ENCODE data around the gene MRPL54. TPM values are rescaled to one million over a fixed set of nuclear protein-coding genes. Genes with fewer than 3 reads are reported as not detected.
"Not testable (repeated sequence)": the region's sequence is repeated elsewhere in the genome, so short reads cannot be mapped to it uniquely, and the experiment has no call there.

MRPL54 gene
- total and polyA plus RNA-seq, 5 donors: 62.9 to 129 (median 73.7) TPM

GRCh38 chr19:3813473-3814392 lies 51.3 kb downstream of the MRPL54 start:
- peaks cover 4% of the 10 kb centered on the region for H3K4me1 ChIP-seq (ENCODE audit: control insufficient read depth, insufficient read depth, low read length)
- H3K9me3 ChIP-seq (ENCODE audit: control insufficient read depth, low read length): no peaks in the 10 kb centered on the region
- H3K4me3 ChIP-seq (ENCODE audit: low read length): no peak overlapping the region
- ATAC-seq: no peak
- H3K27ac ChIP-seq (ENCODE audit: low read length): no peak overlapping the region
- no peaks in the 10 kb centered on the region for H3K27me3 ChIP-seq (ENCODE audit: control insufficient read depth, insufficient read depth)
- WGBS: 58% methylated on average over 22 of the region's 22 CpGs
- intact Hi-C loops (cut with DNase I): no loop called here
- peak in 1 of 3 donors; percentile 35 for DNase-seq

DNA sequence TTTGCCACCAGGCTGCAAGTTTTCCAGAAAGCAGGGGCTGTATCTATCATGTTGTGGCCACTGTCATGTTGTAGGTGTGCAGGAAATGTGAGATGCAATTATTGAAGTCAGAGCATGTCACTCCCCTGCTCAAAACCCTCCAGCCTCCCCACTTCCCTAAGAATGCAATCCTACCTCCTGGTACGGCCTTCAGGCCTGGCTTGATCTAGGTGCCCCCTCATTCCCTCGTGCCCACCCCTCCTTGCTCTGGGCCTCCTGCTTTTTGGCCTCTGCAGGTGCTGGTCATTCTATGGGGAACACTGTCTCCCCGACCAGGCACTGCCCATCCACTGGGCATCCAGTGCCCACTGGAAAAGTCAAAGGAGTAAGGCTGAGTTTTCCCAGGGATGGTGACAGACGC lies 52.2 kb downstream of the MRPL54 start:
- ATAC-seq (no peak), DNase-seq (no peak)
- H3K4me1 ChIP-seq (ENCODE audit: control insufficient read depth, insufficient read depth, low read length): peaks cover 4% of the 10 kb centered on the region
- H3K27ac ChIP-seq (ENCODE audit: low read length): no peak overlapping the region
- H3K27me3 ChIP-seq (ENCODE audit: control insufficient read depth, insufficient read depth): no peaks in the 10 kb centered on the region
- H3K4me3 ChIP-seq (ENCODE audit: low read length): no peak overlapping the region
- WGBS: 94% methylated on average over 4 of the region's 4 CpGs
- no peaks in the 10 kb centered on the region for H3K9me3 ChIP-seq (ENCODE audit: control insufficient read depth, low read length)
- intact Hi-C loops (cut with DNase I): no loop called here

DNA sequence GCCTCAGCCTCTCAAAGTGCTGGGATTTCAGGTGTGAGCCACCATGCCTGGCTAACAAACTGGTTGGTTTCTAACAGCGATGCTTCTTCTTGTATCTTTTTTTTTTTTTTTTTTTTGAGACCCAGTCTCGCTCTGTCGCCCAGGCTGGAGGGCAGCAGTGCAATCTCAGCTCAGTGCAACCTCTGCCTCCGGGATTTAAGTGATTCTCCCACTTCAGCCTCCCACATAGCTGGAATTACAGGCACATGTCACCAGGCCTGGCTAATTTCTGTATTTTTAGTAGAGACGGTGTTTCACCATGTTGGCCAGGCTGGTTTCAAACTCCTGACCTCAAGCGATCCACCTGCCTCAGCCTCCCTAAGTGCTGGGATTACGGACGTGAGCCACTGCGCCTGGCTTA lies 53.7 kb downstream of the MRPL54 start:
- H3K4me3 ChIP-seq (ENCODE audit: low read length); DNase-seq; intact Hi-C loops (cut with DNase I); H3K27me3 ChIP-seq (ENCODE audit: control insufficient read depth, insufficient read depth); H3K4me1 ChIP-seq (ENCODE audit: control insufficient read depth, insufficient read depth, low read length); ATAC-seq; H3K27ac ChIP-seq (ENCODE audit: low read length); H3K9me3 ChIP-seq (ENCODE audit: control insufficient read depth, low read length): not testable (repeated sequence)
- WGBS: 91% methylated on average over 9 of the region's 9 CpGs

DNA sequence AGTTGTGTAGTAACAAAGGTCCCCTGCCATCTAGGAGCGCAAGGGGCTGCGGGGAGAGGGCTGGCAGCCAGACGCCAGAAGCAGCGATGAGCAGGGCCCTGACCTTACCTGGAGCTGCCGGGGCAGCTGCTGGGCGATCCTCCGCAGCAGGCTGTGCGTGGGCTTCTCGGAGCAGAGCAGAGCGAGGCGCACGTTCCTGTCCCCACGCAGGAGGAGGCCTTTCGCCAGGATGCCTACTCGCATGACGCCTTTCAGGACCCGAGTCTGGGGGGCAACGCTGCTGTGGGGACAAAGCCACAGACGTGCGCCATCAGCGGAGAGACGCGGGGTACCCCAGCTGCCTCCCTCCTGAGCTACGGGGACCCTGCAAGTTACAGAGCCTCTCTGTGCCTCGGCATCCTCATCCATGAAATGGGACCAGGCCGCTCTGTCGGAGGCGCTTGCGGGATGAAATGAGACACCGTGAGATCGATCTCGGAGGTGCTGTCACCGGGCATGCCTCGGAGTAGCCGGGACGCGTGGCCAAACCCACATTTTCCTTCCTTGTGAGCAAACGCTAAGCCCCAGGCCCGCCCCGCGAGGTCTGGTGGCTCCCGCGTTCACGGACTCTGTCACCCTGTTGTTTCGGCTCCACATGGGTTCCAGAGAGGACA lies 54.2 kb downstream of the MRPL54 start:
- intact Hi-C loops (cut with DNase I): no loop called here
- H3K4me3 ChIP-seq (ENCODE audit: low read length): no peak overlapping the region
- H3K27me3 ChIP-seq (ENCODE audit: control insufficient read depth, insufficient read depth): no peaks in the 10 kb centered on the region
- peaks cover 4% of the 10 kb centered on the region for H3K4me1 ChIP-seq (ENCODE audit: control insufficient read depth, insufficient read depth, low read length)
- WGBS: 92% methylated on average over 45 of the region's 45 CpGs
- H3K27ac ChIP-seq (ENCODE audit: low read length): no peak overlapping the region
- no peaks in the 10 kb centered on the region for H3K9me3 ChIP-seq (ENCODE audit: control insufficient read depth, low read length)
- DNase-seq (no peak), ATAC-seq (no peak)

Other genes starting within 250 kb of the MRPL54 start
- 1 to 10 TPM in 1 of 4 donors, under 1 TPM in 1, not detected in 2; 0.97 to 1.2 TPM for gene TEKTIP1, start 223.5 kb upstream of the MRPL54 start, total RNA-seq
- 0.20 TPM for gene TEKTIP1, start 223.5 kb upstream of the MRPL54 start, polyA plus RNA-seq
- 10 to 100 TPM; 20.6 to 31.7 (median 29.6) TPM for gene MFSD12, start 205.1 kb upstream of the MRPL54 start, total RNA-seq
- 21.3 TPM for gene MFSD12, start 205.1 kb upstream of the MRPL54 start, polyA plus RNA-seq
- gene HMG20B, start 189.7 kb upstream of the MRPL54 start, total RNA-seq: 10 to 100 TPM; 35.7 to 46.0 (median 36.2) TPM
- 50.5 TPM for gene HMG20B, start 189.7 kb upstream of the MRPL54 start, polyA plus RNA-seq
- gene GIPC3, start 177.2 kb upstream of the MRPL54 start, total RNA-seq: 1 to 10 TPM in 2 of 4 donors, under 1 TPM in 2; 0.89 to 2.1 (median 1.2) TPM
- gene GIPC3, start 177.2 kb upstream of the MRPL54 start, polyA plus RNA-seq: 1.2 TPM
- 1 to 10 TPM; 1.3 to 2.2 (median 2.0) TPM for gene TBXA2R, start 155.8 kb upstream of the MRPL54 start, total RNA-seq
- gene TBXA2R, start 155.8 kb upstream of the MRPL54 start, polyA plus RNA-seq: 1.8 TPM
- 10 to 100 TPM; 13.8 to 17.8 (median 14.4) TPM for gene CACTIN, start 135.9 kb upstream of the MRPL54 start, total RNA-seq
- 13.5 TPM for gene CACTIN, start 135.9 kb upstream of the MRPL54 start, polyA plus RNA-seq
- 10 to 100 TPM; 38.8 to 48.3 (median 40.4) TPM for gene PIP5K1C, start 62.2 kb upstream of the MRPL54 start, total RNA-seq
- 31.4 TPM for gene PIP5K1C, start 62.2 kb upstream of the MRPL54 start, polyA plus RNA-seq
- not detected for gene TJP3, start 54.3 kb upstream of the MRPL54 start, total RNA-seq
- 0.05 TPM for gene TJP3, start 54.3 kb upstream of the MRPL54 start, polyA plus RNA-seq
- 10 to 100 TPM; 10.5 to 14.0 (median 11.8) TPM for gene APBA3, start 990 bp upstream of the MRPL54 start, total RNA-seq
- 13.1 TPM for gene APBA3, start 990 bp upstream of the MRPL54 start, polyA plus RNA-seq
- not detected for gene RAX2, start 9.5 kb downstream of the MRPL54 start, total RNA-seq
- not detected for gene RAX2, start 9.5 kb downstream of the MRPL54 start, polyA plus RNA-seq
- 1 to 10 TPM in 2 of 4 donors, under 1 TPM in 2; 0.51 to 1.8 (median 1.0) TPM for gene MATK, start 23.7 kb downstream of the MRPL54 start, total RNA-seq
- 0.36 TPM for gene MATK, start 23.7 kb downstream of the MRPL54 start, polyA plus RNA-seq
- under 1 TPM; 0.36 to 0.85 (median 0.65) TPM for gene ZFR2, start 106.4 kb downstream of the MRPL54 start, total RNA-seq
- gene ZFR2, start 106.4 kb downstream of the MRPL54 start, polyA plus RNA-seq: 0.86 TPM
- gene ATCAY, start 118.0 kb downstream of the MRPL54 start, total RNA-seq: not detected
- 0.05 TPM for gene ATCAY, start 118.0 kb downstream of the MRPL54 start, polyA plus RNA-seq
- 1,000 to 10,000 TPM; 1,114 to 1,487 (median 1,236) TPM for gene NMRK2, start 170.4 kb downstream of the MRPL54 start, total RNA-seq
- 1,838 TPM for gene NMRK2, start 170.4 kb downstream of the MRPL54 start, polyA plus RNA-seq
- 100 to 1,000 TPM in 2 of 4 donors, 10 to 100 TPM in 2; 67.8 to 121 (median 93.4) TPM for gene DAPK3, start 208.4 kb downstream of the MRPL54 start, total RNA-seq
- gene DAPK3, start 208.4 kb downstream of the MRPL54 start, polyA plus RNA-seq: 122 TPM
- 1,000 to 10,000 TPM; 2,000 to 2,630 (median 2,240) TPM for gene EEF2, start 222.8 kb downstream of the MRPL54 start, total RNA-seq
- gene EEF2, start 222.8 kb downstream of the MRPL54 start, polyA plus RNA-seq: 1,037 TPM
- gene PIAS4, start 245.1 kb downstream of the MRPL54 start, total RNA-seq: 10 to 100 TPM; 11.9 to 13.1 (median 12.5) TPM
- 9.6 TPM for gene PIAS4, start 245.1 kb downstream of the MRPL54 start, polyA plus RNA-seq

Measured in right cardiac atrium (tissue), 5 donors.